ENCODE measurements around the gene FRMD5. TPM values are rescaled to one million over a fixed set of nuclear protein-coding genes. Genes with fewer than 3 reads are reported as not detected.

The FRMD5 gene
- total RNA-seq, 1 donor from 2014 or later, result not detected

- no peak for TF ChIP-seq CTCF (IDR thresholded peaks at IDR 0.05)
- no peak for DNase-seq (ENCODE audit: low spot score in 2 of 2)
- H3K9me3 ChIP-seq, result no peaks in the 10 kb centered on the region
- H3K4me1 ChIP-seq, result peaks cover 8 to 15% of the 10 kb centered on the region in 2 donors
- intact Hi-C loops (cut with DNase I), result loop anchor here (10.0 kb wide), 1 partner anchor 47 kb away; the partner anchor contains the start of gene ELL3
- H3K36me3 ChIP-seq, result peaks cover 7 to 13% of the 10 kb centered on the region in 2 donors
- no peak overlapping the region for H3K4me3 ChIP-seq
- H3K27me3 ChIP-seq, result no peaks in the 10 kb centered on the region
- no peak overlapping the region for H3K27ac ChIP-seq
These were observed 373.6 kb downstream of the FRMD5 start for GRCh38 chr15:43821505-43821904.

Other genes with a start within 250 kb of the FRMD5 start
- gene GOLM2, start 93.4 kb upstream of the FRMD5 start, total RNA-seq, result 79.7 TPM
- gene CTDSPL2, start 232.4 kb upstream of the FRMD5 start, total RNA-seq, result 2.6 TPM

Data from ascending aorta (tissue), 2 donors.